GM19043 (cell line): Measurements from ENCODE around the gene SPPL2B.
"Not testable (repeated sequence)": the region's sequence is repeated elsewhere in the genome, so short reads cannot be mapped to it uniquely, and the experiment has no call there.

Source experiments
- ATAC-seq: cut with Tn5 transposase; IDR thresholded peaks from one replicate; pipeline ENCODE4 v1.9.1; 2021; ENCODE audit warnings: low read depth; ENCODE audit not compliant: unreplicated experiment

Gene SPPL2B, protein sequence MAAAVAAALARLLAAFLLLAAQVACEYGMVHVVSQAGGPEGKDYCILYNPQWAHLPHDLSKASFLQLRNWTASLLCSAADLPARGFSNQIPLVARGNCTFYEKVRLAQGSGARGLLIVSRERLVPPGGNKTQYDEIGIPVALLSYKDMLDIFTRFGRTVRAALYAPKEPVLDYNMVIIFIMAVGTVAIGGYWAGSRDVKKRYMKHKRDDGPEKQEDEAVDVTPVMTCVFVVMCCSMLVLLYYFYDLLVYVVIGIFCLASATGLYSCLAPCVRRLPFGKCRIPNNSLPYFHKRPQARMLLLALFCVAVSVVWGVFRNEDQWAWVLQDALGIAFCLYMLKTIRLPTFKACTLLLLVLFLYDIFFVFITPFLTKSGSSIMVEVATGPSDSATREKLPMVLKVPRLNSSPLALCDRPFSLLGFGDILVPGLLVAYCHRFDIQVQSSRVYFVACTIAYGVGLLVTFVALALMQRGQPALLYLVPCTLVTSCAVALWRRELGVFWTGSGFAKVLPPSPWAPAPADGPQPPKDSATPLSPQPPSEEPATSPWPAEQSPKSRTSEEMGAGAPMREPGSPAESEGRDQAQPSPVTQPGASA

DNA sequence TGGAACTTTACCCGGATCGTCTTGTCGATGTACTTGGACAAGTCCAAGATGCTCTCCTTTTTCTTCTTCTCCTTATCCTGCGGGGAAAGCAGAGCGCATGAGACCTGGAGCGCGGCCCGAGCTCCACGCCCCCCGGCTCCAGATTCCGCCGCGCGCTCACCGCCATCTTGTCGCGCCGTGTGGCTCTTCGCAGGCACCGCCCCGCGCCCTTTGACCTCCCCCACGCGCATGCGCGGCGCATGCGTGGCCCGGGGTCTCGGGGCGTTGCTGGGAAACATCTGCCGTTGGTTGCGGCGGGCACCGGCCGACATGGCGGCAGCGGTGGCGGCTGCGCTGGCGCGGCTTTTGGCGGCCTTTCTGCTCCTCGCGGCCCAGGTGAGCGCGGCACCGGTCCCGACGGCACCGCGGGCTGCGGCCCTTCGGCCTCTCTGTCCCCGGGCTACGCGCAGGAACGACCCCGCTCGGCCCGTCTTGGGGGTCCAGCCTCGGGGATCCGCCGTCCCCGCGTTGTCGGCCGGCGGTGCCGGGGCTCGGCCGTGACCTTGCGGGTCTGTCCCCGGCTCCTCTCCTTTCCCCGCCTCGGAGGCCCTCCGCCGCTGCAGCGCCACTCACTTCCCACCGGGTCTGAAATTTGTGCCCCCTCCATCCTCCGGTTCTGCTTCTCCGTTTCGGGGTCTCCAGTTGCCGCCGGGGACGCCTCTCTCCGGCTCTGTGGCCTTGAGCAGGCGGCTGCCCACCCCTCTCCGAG is at the start of gene SPPL2B, which contains the start of gene LSM7:
SPPL2B (plus strand) TSS at position 284 of the 748 bp plus-strand sequence; CDS start at position 310, 26 bp downstream.
LSM7 (minus strand) TSS at position 186 of the 748 bp plus-strand sequence; CDS start at position 166, 20 bp downstream.
- ATAC-seq, result no peak

DNA sequence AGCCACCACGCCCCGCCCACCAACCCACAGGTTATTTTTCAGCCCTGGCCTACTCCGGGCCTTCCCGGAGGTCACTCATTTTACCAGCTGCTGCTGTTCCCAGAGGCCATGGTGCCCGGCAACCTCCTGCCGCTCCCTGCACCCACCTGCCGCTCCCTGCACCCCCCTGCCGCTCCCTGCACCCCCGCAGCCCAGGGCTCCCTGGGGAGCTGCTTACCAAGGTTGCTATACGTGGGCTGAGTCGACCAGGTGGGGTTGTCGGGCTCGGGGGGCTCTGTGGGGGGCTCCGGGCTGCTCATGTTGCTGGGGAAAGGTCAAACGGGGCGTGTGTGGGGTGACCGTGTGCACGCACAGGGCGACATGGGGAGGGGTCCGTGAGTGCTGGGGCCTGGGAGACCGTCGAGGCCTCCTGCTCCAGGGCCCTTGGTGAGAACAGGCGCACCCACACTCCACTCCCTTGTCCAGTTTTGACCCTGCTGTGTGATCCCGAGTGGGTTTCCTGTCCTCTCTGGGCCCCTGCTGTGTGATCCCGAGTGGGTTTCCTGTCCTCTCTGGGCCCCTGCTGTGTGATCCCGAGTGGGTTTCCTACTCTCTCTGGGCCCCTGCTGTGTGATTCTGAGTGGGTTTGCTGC is 47.7 kb upstream of the SPPL2B start:
- ATAC-seq, result no peak

DNA sequence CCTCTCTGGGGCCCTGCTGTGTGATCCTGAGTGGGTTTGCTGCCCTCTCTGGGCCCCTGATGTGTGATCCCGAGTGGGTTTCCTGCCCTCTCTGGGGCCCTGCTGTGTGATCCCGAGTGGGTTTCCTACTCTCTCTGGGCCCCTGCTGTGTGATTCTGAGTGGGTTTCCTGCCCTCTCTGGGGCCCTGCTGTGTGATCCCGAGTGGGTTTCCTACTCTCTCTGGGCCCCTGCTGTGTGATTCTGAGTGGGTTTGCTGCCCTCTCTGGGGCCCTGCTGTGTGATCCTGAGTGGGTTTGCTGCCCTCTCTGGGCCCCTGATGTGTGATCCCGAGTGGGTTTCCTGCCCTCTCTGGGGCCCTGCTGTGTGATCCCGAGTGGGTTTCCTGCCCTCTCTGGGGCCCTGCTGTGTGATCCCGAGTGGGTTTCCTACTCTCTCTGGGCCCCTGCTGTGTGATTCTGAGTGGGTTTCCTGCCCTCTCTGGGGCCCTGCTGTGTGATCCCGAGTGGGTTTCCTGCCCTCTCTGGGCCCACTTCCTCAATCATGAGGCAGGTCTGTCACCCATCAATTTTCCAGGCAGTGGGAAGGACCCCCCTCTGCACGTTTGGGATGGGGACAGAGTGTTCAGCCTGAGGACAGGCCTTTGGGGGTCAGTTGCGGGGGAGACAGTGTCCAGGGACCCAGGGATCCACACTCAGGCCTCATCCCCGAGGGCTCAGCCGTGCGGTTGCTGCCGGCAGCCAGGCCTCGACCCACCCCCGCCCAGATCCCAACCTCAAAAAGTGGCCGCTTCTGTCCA is 47.0 kb upstream of the SPPL2B start:
- ATAC-seq, result not testable (repeated sequence)

DNA sequence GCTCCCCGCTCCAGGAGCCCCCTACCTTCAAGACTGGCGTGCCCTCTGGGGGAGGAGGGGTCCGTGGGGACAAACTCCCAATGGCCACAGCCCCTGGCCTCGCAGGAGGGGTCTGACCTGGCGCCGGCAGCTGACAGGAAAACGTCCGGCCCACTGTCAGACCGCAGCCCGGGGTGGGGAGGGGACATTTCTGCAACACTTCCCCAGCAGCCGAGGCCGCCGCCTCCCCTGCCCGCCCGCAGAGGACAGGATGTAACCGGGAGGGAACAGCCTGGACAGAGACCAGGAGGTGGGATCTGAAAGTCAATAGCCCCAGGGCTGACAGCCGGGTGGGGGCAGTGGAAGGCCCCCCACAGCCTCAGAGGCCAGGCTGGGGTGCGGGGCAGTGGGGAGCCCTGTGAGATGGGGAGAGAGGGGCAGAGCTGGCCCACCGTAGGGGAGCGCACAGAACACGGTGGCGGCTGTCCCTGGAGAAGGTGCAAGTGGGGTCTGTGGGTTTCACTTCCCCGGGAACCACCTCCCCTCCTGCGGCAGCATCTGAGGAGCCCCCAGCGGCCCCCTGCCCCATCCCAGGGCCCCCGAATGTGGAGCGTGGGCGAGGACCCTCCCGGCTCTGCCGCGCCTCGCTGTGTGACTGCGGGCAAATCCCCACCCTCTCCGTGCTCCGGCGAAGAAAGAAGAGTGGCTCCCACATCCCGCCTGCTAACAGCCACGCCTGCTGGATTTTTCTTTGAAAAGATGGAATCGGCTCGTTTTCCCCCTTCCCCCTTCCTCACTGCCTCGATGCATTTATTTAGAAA is 46.2 kb upstream of the SPPL2B start, which contains the start of gene PEAK3:
PEAK3 (minus strand) TSS at position 114 of the 800 bp plus-strand sequence. CDS start 1,244 bp downstream, outside the sequence.
- ATAC-seq, result no peak

DNA sequence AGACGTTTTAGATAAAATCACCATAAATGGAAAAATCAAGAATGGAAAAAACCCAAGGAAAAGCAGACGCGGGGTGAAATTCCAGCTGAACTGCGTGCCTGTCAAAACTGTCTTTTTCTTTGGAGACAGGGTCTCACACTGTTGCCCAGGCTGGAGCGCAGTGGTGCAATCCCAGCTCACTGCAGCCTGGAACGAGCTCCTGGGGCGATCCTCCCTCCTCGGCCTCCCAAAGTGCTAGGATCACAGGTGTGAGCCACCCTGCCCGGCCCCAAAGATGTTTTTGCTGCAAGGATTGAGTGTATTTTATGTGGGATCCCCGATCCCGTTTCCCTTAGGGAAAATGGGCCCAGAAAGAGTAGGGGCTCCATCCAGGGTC is 45.6 kb upstream of the SPPL2B start:
- no peak for ATAC-seq

DNA sequence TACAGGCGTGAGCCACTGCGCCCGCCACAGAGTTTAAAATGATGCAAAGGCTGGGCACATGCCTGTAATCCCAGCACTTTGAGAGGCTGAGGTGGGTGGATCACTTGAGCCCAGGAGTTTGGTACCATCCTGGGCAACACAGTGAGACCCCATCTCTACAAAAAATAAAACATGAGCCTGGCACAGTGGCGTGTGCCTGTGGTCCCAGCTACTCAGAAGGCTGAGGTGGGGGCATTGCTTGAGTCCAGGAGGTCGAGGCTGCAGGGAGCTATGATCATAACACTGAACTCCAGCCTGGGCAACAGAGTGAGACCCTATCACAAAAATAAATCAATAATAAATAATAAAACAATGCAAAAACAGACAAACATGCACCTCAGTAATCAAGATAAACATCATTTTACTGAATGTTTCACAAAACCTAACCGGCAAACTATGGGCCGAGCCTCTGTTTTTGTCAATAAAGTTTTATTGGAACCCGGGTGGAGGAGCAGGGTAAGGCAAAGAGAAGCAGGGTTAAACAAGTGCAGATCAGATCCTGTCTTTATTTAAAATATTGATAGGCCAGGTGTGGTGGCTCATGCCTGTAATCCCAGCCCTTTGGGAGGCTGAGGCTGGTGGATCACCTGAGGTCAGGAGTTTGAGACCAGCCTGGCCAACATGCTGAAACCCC is 44.5 kb upstream of the SPPL2B start:
- ATAC-seq, result no peak

DNA sequence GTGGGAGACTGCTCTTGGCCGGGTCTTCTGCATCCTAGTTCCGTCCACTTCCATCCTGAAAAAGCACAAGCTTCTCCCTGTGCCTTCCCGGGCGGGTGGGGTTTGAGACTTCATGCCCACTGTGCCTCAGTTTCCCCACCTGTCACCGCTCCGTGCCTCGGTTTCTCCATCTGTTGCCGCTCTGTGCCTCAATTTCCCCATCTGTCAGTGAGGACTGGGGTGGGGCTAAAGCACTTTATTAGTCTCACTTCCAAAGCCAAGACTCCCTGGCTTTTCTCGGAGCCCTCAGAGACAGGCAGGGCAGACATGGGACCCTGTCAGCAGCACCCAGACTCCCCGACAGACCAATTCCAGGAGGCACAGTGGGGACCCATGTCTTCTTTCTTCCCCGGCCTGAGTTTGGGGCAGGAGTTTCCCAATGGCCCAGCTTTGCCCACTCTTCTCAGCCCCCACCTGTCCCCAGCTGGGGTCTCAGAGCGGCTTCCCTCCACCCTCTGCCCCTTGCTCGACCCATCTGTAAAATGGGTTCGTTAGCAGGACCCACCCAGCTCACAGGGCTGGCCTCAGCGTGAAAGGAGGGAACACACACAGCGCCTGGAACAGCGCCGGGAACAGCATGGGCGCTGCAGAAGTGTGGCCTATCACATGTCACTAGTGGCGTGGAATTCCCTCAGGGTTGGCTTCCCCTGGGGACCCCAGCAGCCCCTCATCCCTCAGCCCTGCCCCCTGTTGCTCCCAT is 41.9 kb upstream of the SPPL2B start:
- ATAC-seq, result no peak

DNA sequence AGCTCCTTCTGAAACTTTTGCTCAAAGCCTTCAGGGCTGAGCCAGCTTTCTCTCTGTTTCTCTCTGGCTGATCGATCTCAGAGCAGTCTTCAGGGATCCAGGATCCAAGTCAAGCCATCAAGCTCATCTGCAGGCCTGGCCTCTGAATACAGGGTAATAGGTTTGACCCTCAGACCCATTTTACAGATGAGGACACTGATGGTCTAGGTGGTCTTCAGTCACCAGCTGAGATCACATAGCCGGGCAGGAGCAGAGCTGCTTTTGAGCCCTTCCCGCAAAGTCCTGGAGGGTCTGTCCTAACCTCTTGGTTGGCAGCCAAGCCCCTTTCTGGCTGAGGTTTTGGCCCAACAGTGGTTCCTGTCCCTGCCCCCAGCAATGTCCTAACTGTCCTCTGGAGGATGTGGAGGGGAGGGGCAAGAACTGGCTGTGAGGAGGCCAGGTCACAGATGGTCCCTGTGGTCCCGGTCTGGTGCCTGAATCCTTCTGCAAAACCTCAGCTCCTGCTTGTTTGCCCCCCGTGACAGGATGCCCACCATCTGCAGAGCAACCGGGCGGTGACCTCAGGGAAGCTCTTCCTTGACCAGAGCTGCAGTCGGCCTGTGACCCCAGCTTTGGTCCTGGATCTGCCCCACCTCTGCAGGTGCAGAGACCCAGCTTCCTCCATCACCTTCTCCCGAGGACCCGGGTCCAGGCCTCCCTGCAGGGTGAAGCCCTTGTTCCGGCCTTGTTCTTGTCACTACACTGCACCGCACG is 40.7 kb upstream of the SPPL2B start:
- ATAC-seq, result no peak

DNA sequence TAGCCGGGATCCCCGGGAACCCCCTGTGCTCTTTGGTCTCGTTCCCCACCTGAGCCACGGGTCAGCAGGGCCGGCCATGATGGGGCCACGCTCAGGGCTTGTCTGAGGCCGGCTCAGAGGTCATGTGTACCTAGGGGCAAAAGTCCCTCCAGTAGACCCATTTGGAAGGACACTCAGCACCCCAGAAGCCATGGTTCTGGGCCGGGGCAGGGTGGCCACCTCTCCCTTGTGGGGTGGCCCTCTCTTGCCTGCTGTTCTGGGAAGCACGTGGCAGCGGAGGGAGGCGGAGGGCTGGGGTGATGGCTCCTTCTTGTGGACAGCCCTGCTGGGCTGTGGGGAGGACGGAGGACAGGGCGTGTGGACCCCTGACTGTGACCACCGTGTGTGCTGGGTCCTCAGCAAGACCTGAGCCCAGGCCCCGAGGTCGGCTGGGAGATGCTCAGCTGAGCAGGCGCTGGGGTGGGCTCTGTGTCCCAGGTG is 40.1 kb upstream of the SPPL2B start:
- no peak for ATAC-seq

DNA sequence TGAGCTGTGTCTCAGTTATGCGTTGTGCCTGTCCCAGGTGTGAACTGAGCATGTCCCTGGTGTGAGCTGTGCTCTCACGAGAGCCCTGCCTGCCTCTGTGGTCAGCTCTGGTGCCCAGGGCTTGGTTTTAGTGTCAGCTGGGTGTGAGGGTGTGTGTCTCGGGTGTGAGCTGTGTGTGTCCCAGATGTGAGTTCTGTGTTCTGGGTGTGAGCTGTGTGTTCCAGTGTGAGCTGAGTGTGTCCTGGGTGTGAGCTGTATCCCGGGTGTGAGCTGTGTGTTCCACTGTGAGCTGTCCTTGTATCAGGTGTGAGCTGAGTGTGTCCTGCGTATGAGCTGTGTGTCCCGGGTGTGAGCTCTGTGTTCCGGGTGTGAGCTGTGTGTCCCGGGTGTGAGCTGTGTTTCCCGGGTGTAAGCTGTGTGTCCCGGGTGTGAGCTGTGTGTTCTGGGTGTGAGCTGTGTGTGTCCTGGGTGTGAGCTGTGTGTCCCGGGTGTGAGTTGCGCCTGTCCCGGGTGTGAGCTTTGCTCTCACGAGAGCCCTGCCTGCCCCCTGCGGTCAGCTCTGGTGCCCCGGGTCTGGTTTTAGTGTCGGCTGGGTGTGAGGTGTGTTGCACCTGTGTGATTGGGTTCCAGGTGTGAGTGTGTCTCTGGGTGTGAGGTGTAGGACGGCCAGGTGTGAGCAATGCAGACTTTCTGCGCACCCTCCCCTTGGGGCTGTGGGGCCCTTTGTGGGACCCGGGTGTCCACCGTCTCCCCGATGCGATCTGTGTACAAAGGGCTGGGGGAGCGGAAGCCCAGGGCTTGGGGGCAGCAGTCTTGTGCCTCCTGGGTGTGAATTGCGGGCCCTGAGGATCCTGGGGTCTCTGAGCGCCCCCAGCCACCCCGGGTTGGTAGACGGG is 39.4 kb upstream of the SPPL2B start:
- ATAC-seq, result no peak

DNA sequence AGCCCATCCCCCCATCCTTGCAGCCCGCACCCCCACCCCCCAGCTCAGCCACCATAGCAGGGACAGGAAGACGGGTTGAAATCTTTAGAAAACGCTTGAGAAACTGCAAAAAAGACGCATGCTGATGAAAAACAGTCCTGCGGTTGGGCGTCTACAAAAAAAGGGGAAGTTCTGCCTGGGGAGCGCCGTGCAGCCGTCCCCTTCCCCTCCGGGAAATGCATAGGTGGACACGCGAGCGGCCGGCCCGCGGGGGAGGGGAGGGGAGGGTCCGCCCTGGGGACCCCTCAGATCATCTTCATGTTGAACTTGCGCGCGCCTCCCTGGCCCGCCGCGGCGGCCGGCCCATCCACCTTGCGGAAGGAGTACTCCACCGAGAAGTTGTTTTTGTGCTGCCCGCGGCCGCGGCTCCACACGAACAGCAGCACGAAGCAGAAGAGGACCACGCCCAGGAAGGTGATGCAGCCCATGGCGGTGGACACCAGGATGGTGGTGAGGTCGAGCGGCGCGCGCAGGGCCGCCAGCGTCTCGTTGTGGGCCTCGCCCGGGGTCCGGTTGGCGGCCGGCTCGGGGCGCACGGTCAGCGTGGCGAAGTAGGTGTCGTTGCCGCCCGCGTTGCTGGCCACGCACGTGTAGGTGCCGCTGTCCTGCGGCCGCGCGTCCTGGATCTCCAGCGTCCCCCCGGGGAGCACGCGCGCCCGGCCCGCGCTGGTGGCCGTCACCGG is 38.6 kb upstream of the SPPL2B start:
- no peak for ATAC-seq

DNA sequence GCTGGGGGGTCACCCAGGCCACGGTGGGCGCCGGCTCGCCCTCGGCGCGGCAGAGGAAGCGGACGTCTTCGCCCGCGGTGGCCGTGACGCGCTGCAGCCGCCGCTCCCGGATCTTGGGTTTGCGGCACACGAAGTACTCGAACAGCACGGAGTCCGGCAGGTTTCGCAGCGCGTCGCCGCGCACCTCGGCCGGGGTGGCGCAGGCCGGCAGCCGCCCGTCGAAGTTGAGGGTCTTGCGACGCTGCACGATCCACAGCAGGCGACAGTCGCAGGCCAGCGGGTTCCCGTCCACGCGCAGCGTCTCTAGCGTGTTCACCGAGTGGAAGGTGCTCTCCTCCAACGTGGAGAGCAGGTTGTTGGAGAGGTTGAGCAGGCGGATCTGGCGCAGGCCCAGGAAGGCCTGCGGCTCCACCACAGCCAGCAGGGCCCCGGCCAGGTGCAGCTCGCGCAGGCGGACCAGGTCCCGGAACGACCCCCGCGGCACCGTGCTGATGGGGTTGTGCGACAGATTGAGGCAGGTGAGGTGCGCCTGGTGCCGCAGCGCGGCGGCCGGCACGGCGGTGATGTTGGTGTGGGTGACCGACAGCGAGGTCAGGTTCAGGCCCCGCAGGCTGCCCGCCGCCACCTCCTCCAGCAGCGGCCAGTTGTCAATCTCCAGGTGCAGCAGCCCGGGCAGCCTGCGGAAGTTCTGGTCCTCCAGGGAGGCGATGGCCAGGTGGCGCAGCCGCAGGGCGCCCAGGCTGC is 37.9 kb upstream of the SPPL2B start:
- no peak for ATAC-seq

DNA sequence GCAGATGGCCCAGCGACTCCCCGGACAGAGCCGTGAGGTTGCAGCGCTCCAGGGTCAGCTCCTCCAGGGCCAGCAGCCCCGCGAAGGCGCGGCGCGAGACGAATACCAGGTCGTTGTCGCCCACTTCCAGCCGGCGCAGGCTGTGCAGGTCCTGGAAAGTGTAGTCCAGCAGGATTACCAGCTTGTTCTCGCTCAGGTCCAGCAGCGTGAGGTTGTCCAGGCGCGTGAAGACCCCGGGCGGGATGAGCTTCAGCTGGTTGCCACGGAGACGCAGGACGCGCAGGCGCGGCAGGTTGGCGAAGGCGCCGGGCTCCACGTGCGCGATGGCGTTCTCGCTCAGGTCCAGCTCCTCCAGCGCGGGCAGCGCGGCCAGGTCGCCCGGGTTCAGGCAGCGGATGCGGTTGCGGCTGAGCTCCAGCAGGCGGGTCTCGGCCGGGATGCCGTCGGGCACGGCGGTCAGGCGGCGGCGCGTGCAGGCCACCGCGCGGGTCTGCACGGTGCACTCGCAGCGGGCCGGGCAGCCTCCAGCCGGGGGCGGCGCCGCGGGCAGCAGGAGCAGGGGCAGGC is 37.2 kb upstream of the SPPL2B start:
- ATAC-seq, result no peak

DNA sequence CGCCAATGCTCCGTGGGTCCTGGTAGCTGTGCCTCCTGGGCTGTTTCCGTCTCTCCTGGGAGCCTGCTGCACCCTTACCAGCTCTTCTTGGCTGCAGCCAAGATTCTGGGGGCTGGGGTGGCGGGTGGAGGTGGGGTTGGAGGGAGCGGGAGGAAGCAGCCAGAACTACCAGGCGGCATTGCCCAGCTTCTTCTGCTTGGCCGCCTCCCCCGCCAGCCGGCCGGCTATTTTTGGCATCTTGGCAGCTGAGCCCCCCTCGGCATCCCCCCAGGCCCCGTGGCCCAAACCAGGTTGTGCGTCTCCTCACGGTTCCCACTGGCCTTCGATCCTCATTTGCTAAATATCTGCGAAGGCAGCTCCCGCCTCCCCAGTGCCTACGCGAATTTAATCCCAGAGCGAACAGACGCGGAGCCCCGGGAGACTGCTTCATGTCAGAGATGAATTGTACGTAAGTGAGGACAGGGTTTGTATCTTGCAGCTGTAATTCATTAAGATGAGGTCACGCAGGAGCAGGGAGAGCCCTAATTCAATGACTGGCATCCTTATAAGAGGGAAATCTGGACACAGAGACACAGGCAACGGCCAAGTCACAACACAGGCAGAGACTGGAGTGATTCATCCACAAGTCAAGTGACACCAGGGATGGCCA is 33.7 kb upstream of the SPPL2B start:
- no peak for ATAC-seq
